Liver (tissue), 3 donors: ENCODE measurements around the gene CTNNA2.

Source experiments
- MAX ChIP-seq: IDR thresholded peaks from 2 replicates; pipeline ENCODE4 v1.6.1; 2016; ENCODE audit warnings: antibody characterized with exemption
- NR2F2 ChIP-seq: IDR thresholded peaks from 2 replicates; pipeline ENCODE4 v1.6.1; 2016; ENCODE audit warnings: antibody characterized with exemption
- RAD21 ChIP-seq, 2 donors: IDR thresholded peaks; 2 replicates each; pipeline ENCODE4 v1.6.1; 2016; ENCODE audit warnings: antibody characterized with exemption in 2 of 2, mild to moderate bottlenecking in 2 of 2
- REST ChIP-seq: IDR thresholded peaks from 2 replicates; pipeline ENCODE4 v1.6.1; 2016; ENCODE audit warnings: antibody characterized with exemption, mild to moderate bottlenecking
- TAF1 ChIP-seq: conservative IDR thresholded peaks from 2 replicates; pipeline ENCODE4 v1.6.1; 2016; ENCODE audit warnings: antibody characterized with exemption, mild to moderate bottlenecking
- YY1 ChIP-seq: IDR thresholded peaks from 2 replicates; pipeline ENCODE4 v1.6.1; 2016; ENCODE audit warnings: antibody characterized with exemption, mild to moderate bottlenecking
- TF ChIP-seq, protein P1 (sequence below): fragments of 150-350 bp; IDR thresholded peaks from 2 replicates; pipeline ENCODE4 v1.5.1; 2017; ENCODE audit warnings: improper control_type of control experiment, low read depth, low read length; ENCODE audit not compliant: missing input control
- donor health status: healthy.
- donor health status: healthy.

GRCh38 chr2:80070587-80070986 is 557.7 kb downstream of the CTNNA2 start:
- TF ChIP-seq, protein P1, sequence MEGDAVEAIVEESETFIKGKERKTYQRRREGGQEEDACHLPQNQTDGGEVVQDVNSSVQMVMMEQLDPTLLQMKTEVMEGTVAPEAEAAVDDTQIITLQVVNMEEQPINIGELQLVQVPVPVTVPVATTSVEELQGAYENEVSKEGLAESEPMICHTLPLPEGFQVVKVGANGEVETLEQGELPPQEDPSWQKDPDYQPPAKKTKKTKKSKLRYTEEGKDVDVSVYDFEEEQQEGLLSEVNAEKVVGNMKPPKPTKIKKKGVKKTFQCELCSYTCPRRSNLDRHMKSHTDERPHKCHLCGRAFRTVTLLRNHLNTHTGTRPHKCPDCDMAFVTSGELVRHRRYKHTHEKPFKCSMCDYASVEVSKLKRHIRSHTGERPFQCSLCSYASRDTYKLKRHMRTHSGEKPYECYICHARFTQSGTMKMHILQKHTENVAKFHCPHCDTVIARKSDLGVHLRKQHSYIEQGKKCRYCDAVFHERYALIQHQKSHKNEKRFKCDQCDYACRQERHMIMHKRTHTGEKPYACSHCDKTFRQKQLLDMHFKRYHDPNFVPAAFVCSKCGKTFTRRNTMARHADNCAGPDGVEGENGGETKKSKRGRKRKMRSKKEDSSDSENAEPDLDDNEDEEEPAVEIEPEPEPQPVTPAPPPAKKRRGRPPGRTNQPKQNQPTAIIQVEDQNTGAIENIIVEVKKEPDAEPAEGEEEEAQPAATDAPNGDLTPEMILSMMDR, result no peak
- TF ChIP-seq YY1 (no peak), RAD21 (IDR thresholded peaks at IDR 0.05) (no peak), REST (no peak), NR2F2 (no peak), TAF1 (no peak), MAX (no peak)
